Vagina (tissue), 2 donors: ENCODE measurements around the gene RGS19. TPM values are rescaled to one million over a fixed set of nuclear protein-coding genes. Genes with fewer than 3 reads are reported as not detected.

ENCODE experiments used
- DNase-seq, 2 donors: peaks; one replicate each; pipeline ENCODE4 v3.0.0-alpha.2; 2017; ENCODE audit errors: extremely low spot score in 2 of 2
- H3K27ac ChIP-seq: fragments of 200-600 bp; sonication (generic); one replicate; pipeline ENCODE4 v1.5.1; 2019
- H3K27me3 ChIP-seq: fragments of 200-600 bp; sonication (generic); one replicate; pipeline ENCODE4 v1.5.1; 2019
- H3K36me3 ChIP-seq, 2 donors: fragments of 200-600 bp; sonication (generic); one replicate each; pipeline ENCODE4 v1.5.1; 2017 to 2019
- H3K4me1 ChIP-seq: fragments of 200-600 bp; sonication (generic); one replicate; pipeline ENCODE4 v1.5.1; 2019
- H3K4me3 ChIP-seq, 2 donors: fragments of 200-600 bp; sonication (generic); 1 replicate in 1 of 2; 2 replicates in 1 of 2; pipeline ENCODE4 v1.5.1; 2016 to 2019
- H3K9me3 ChIP-seq: fragments of 200-600 bp; sonication (generic); one replicate; pipeline ENCODE4 v1.5.1; 2019
- POLR2A ChIP-seq, 2 donors: fragments of 450-650 bp; IDR thresholded peaks; one replicate each; pipeline ENCODE4 v1.6.1; 2017; ENCODE audit warnings: antibody characterized with exemption in 2 of 2, mild to moderate bottlenecking in 2 of 2, moderate library complexity in 2 of 2
- POLR2AphosphoS5 ChIP-seq, 2 donors: sonication (generic); formaldehyde crosslinking; IDR thresholded peaks; one replicate each; pipeline ENCODE4 v1.9.0; 2017; ENCODE audit warnings: antibody characterized with exemption in 2 of 2, mild to moderate bottlenecking in 2 of 2, low read depth in 1 of 2; ENCODE audit not compliant: insufficient read depth in 1 of 2
- intact Hi-C: fragments of 100-400 bp; cut with DNase I; formaldehyde crosslinking; loops from one replicate; pipeline ENCODE4 v1.15.1; 2023
- total RNA-seq: library from RNA; depleted of rRNA; stranded (reverse); fragments of >200 nt; gene quantifications from one replicate; pipeline ENCODE4 v1.2.3, GENCODE V29; 2016
- TF ChIP-seq, protein P1 (sequence below), 3 experiments: fragments of 450-650 bp in 2 of 3; fragments of 200-600 bp in 1 of 3; sonication (generic) in 1 of 3; IDR thresholded peaks; one replicate each; pipeline ENCODE4 v1.5.1; 2017 to 2019; ENCODE audit warnings: antibody characterized with exemption in 3 of 3, mild to moderate bottlenecking in 2 of 3, moderate library complexity in 2 of 3

Gene RGS19
- total RNA-seq, 1 donor from 2014 or later: 20.6 TPM

DNA sequence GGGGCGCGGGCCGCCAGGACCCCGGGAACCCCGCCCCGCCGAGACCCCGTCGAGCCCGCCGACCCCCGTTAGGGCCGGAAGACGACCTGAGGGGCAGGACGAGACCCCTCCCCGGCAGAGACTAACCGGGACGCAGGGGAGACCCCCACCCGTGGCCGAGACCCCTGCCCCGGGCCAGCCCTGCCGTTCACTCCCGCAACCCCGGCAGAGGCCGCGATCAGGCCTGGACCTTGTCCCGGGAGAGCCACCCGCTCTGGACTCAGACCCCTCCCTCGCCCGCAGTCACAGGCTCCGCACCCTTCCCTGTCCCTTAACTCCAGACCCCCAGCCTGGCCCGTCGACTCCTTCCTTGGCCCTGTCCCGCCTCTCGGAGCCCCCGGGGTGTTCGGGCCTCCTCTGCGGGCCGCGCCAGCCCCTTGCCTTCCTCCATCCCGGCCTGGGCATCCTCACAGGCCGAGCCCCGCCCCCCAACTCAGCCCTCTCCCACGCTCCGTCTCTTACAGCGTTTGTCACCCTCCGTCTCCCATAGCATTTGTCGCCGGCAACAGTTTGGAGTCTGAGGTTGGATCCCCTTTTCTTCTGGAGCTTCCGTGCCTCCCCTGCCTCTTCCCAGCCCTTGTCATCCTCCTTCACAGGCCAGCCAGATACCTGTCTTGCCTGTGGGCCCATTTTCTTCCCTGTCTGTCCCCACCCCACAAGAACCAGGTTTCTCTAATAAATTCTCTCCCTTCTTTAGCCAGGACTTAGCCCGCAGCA lies 15.8 kb downstream of the RGS19 start:
- no peak for DNase-seq
- Histone ChIP-seq H3K9me3 (no peaks in the 10 kb centered on the region), H3K4me3 (peak overlapping the region; percentile 82), H3K4me1 (peaks cover 33% of the 10 kb centered on the region), H3K36me3 (no peaks in the 10 kb centered on the region), H3K27me3 (no peaks in the 10 kb centered on the region), H3K27ac (peak overlapping the region; percentile 82)
- TF ChIP-seq, protein P1, sequence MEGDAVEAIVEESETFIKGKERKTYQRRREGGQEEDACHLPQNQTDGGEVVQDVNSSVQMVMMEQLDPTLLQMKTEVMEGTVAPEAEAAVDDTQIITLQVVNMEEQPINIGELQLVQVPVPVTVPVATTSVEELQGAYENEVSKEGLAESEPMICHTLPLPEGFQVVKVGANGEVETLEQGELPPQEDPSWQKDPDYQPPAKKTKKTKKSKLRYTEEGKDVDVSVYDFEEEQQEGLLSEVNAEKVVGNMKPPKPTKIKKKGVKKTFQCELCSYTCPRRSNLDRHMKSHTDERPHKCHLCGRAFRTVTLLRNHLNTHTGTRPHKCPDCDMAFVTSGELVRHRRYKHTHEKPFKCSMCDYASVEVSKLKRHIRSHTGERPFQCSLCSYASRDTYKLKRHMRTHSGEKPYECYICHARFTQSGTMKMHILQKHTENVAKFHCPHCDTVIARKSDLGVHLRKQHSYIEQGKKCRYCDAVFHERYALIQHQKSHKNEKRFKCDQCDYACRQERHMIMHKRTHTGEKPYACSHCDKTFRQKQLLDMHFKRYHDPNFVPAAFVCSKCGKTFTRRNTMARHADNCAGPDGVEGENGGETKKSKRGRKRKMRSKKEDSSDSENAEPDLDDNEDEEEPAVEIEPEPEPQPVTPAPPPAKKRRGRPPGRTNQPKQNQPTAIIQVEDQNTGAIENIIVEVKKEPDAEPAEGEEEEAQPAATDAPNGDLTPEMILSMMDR (IDR thresholded peaks at IDR 0.05): no peak
- no peak for TF ChIP-seq POLR2AphosphoS5 (IDR thresholded peaks at IDR 0.05; ENCODE audit: insufficient read depth in 1 of 2, low read depth in 1 of 2)
- TF ChIP-seq POLR2A (IDR thresholded peaks at IDR 0.05): no peak
- intact Hi-C loops: no loop called here

DNA sequence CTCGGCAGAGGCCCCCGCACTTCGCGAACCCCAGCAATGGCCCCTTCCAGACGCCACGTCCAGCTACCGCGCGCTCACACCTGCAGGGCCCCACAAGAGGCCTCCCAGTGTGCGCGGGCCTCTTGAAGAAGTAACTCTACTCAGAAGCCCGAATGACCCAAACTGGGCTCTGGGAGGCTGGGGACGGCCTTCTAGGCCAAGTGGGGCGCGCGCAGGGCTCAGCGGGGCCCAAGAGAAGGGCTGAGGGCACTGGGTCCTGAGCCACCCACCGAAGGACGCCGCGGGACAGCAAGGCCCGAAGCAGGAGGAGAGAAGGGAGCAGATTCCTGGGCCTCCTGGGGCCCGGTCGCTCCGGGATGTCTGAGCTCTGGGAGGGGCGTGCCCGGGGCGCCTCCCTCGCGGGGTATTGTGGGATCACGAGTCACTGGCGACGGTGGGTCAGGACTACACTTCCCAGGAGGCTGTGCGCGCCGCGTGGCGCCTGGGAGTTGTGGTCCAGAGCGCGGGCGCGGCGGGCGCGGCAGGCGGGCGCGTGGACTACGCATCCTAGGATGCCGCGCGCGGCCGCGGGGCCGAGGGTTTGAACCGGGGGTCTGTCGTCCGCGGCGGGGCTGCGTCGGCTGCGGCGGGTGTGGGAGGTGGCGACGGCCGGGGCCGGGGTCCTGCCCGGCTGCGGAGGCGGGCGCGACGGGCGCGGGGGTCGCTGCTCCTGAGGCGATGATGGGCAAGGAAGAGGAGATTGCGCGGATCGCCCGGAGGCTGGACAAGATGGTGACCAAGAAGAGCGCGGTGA lies 16.5 kb downstream of the RGS19 start, which contains the start of gene TCEA2:
Gene TCEA2 (plus strand): TSS at position 603 of the 793 bp plus-strand sequence. CDS start 115 bp downstream, at position 718.
- H3K27ac ChIP-seq: peak within 1 kb of the TSS; percentile 82
- H3K4me3 ChIP-seq: peak within 1 kb of the TSS; percentile 82
- peak in 1 of 2 donors; percentile 96 for DNase-seq
- TF ChIP-seq POLR2A (IDR thresholded peaks at IDR 0.05): peak in 1 of 2 donors; percentile 12
- peak; percentile 87 to 93 for TF ChIP-seq POLR2AphosphoS5 (IDR thresholded peaks at IDR 0.05; ENCODE audit: insufficient read depth in 1 of 2, low read depth in 1 of 2)
- TF ChIP-seq, protein P1 (IDR thresholded peaks at IDR 0.05): peak in 1 of 3 experiments; percentile 4
- no peaks in the 10 kb centered on the region for H3K9me3 ChIP-seq
- no peaks in the 10 kb centered on the region for H3K27me3 ChIP-seq
- no peaks in the 10 kb centered on the region for H3K36me3 ChIP-seq
- H3K4me1 ChIP-seq: peaks cover 33% of the 10 kb centered on the region
- intact Hi-C loops: no loop called here

DNA sequence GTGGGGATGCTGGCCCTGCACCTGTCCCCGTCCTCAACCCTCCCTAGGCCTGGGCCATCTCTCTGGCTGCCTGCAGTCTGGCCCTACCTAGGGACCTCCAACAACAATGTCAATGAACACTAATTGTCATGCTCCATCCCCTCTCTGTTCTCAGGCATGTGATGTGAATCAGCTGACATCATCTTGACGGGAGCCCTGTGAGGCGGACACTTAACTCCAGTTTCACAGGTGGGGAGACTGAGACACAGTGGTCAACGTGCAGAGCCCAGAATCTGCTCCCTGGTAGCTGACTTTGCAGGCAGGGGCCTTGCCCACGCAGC lies 17.1 kb downstream of the RGS19 start:
- Histone ChIP-seq H3K9me3 (no peaks in the 10 kb centered on the region), H3K4me1 (peaks cover 33% of the 10 kb centered on the region), H3K27ac (peak overlapping the region; percentile 82), H3K4me3 (peak overlapping the region; percentile 82), H3K36me3 (no peaks in the 10 kb centered on the region), H3K27me3 (no peaks in the 10 kb centered on the region)
- intact Hi-C loops: no loop called here
- TF ChIP-seq POLR2A (IDR thresholded peaks at IDR 0.05) (no peak), POLR2AphosphoS5 (IDR thresholded peaks at IDR 0.05; ENCODE audit: insufficient read depth in 1 of 2, low read depth in 1 of 2) (no peak)
- TF ChIP-seq, protein P1 (IDR thresholded peaks at IDR 0.05): no peak
- no peak for DNase-seq

DNA sequence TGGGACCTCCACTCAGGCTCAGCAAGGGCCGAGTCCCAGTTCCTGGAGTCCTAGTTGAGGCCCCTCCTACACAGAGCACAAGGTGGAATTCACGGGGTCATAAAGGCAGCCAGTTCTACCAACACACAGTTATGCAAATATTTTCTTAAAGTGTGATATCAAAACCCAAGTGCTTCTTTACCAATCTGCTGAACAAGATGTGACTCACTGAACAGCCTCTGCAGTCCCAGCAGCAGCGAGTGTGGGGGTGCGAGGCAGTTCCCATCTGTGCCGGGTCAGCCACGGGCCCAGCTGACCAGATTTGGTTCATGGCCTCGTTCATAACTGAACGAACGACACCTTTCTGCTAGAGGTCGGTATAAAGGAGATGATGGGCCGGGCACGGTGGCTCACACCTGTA lies 20.8 kb downstream of the RGS19 start:
- Histone ChIP-seq H3K36me3 (no peaks in the 10 kb centered on the region), H3K4me3 (no peak overlapping the region), H3K9me3 (no peaks in the 10 kb centered on the region), H3K4me1 (peaks cover 28% of the 10 kb centered on the region), H3K27me3 (no peaks in the 10 kb centered on the region), H3K27ac (no peak overlapping the region)
- TF ChIP-seq, protein P1 (IDR thresholded peaks at IDR 0.05): no peak
- TF ChIP-seq POLR2A (IDR thresholded peaks at IDR 0.05) (no peak), POLR2AphosphoS5 (IDR thresholded peaks at IDR 0.05; ENCODE audit: insufficient read depth in 1 of 2, low read depth in 1 of 2) (no peak)
- no peak for DNase-seq
- intact Hi-C loops: no loop called here
